Subcutaneous preadipocyte (primary cell): ENCODE measurements around the gene AGO1. TPM values are rescaled to one million over a fixed set of nuclear protein-coding genes. Genes with fewer than 3 reads are reported as not detected.

ENCODE experiments used
- total RNA-seq: library from RNA; depleted of rRNA; stranded (reverse); fragments of >200 nt; gene quantifications from 2 replicates; pipeline ENCODE4 v1.2.3, GENCODE V29; 2012

The AGO1 gene
- 15.4 and 23.7 TPM in 2 replicates for total RNA-seq

GRCh38 chr1:35882945-35883634, at the start of gene AGO1:
AGO1 (plus strand) TSS chr1:35883209; CDS start chr1:35883422, 213 bp downstream.

DNA sequence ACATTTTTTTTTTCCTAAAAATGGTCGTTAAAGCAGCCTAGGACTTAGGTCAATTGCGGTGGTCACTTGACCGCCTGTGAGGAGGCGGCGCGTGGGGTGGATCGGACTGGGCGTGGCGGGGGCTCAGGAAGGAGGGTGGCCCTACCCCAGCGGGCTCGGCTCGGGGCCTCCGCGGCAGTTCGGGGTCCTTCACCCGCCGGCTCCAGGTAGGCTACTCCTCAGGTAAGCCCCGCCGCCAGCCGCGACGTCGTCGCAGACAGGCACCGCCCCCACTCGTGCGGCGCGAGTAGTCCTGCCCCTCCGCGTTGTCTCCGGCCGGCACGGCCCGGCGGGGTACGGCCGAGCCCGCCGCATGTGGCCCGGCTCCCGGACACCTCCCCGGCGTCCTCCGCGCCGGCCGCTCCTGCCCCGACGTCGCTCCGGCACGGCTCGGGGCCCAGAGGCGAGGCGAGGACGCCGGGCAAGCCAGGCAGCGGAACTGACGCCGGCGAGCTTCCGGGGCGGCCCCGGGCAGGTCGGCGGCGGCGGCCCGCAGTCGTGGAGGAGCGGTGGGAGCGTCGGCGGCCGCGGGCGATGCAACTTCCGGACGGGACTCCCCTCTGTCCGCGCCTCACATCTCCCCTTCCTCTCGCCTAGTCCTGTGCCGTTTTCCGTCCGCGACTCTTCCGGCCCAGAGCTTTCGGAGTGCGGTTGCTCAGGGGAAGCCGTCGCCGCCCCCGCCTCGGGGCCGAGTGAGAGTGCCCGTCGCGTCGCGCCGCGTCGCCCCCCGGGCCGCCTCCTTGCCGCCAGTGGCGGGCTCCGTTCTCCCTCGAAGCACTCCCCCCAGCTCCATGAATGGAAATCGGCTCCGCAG, 47.8 kb downstream of the AGO1 start, which contains the start of gene AGO3:
Gene AGO3, plus strand, starts transcription at position 513 of the 853 bp plus-strand sequence. Its CDS starts 322 bp downstream, at position 835.

Other genes with a start within 250 kb of the AGO1 start
- 19.8 and 23.3 TPM in 2 replicates for gene PSMB2, start 241.7 kb upstream of the AGO1 start, total RNA-seq
- 11.8 and 13.3 TPM in 2 replicates for gene C1orf216, start 164.3 kb upstream of the AGO1 start, total RNA-seq
- gene CLSPN, start 113.2 kb upstream of the AGO1 start, total RNA-seq, result 9.9 and 22.7 TPM in 2 replicates
- gene AGO4, start 75.2 kb upstream of the AGO1 start, total RNA-seq, result 12.5 and 14.3 TPM in 2 replicates
- gene AGO3, start 47.9 kb downstream of the AGO1 start, total RNA-seq, result 11.4 and 14.3 TPM in 2 replicates
- not detected in 2 replicates for gene TEKT2, start 200.9 kb downstream of the AGO1 start, total RNA-seq
- gene ADPRS, start 205.7 kb downstream of the AGO1 start, total RNA-seq, result 15.1 and 20.3 TPM in 2 replicates
- gene COL8A2, start 242.0 kb downstream of the AGO1 start, total RNA-seq, result 2.3 and 3.7 TPM in 2 replicates